Fibroblast of lung (primary cell): Measurements from ENCODE around the gene TBPL2.

Source experiments
- CTCF ChIP-seq, 2 donors: IDR thresholded peaks in 1 of 2; conservative IDR thresholded peaks in 1 of 2; 1 replicate in 1 of 2; 2 replicates in 1 of 2; pipeline ENCODE4 v1.5.1; 2011 to 2012; ENCODE audit warnings: low read length in 2 of 2, control low read depth in 1 of 2, inconsistent platforms in 1 of 2, low read depth in 1 of 2, mild to moderate bottlenecking in 1 of 2
- EZH2 ChIP-seq: IDR thresholded peaks from 2 replicates; pipeline ENCODE4 v1.5.1; 2012; ENCODE audit warnings: low read length, control low read depth, mild to moderate bottlenecking; ENCODE audit errors: missing control alignments

DNA sequence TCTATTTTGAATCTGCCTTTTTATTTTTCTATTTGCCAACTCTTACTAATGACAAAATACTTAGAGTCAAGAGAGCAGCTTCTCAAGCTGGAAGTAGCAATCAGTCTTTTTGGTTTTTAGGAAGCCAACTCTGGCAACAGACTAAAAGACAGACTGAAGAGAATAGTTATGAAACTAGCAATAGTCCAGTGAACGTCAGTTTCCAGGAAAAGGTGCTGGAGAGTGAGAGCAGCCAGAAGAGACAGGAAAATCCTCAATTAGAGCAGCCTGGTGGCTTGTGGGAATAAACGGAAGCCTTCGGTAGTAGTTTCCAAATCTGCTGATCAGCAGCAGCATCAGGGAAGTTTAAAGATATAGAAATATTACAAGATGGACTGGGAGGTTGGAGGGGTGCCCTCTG, 55.9 kb downstream of the TBPL2 start:
- TF ChIP-seq CTCF (conservative IDR thresholded peaks at IDR 0.05 in 1 of 2, IDR thresholded peaks at IDR 0.05 in 1 of 2; ENCODE audit: low read depth in 1 of 2, low read length in 2 of 2) (no peak), EZH2 (no peak)
